Loucy (cell line): ENCODE measurements around the gene PROP1.
"Not testable (repeated sequence)": the region's sequence is repeated elsewhere in the genome, so short reads cannot be mapped to it uniquely, and the experiment has no call there.

Experiments used
- H2AFZ ChIP-seq: fragments of 200-600 bp; sonication (generic); 2 replicates; pipeline ENCODE4 v1.6.0; 2016; ENCODE audit warnings: antibody characterized with exemption, mild to moderate bottlenecking, low read length, moderate library complexity
- H3F3A ChIP-seq: fragments of 200-600 bp; 2 replicates; pipeline ENCODE4 v1.6.0; 2016; ENCODE audit warnings: antibody characterized with exemption, low read depth, mild to moderate bottlenecking
- H3K27me3 ChIP-seq: fragments of 200-600 bp; sonication (generic); 2 replicates; pipeline ENCODE4 v1.6.1; 2014; ENCODE audit warnings: low read length, mild to moderate bottlenecking; ENCODE audit not compliant: insufficient read depth, poor library complexity, severe bottlenecking
- H3K36me3 ChIP-seq: fragments of 200-600 bp; sonication (generic); 2 replicates; pipeline ENCODE4 v1.6.1; 2016; ENCODE audit warnings: low read length; ENCODE audit not compliant: insufficient read depth
- H3K4me1 ChIP-seq: fragments of 200-600 bp; sonication (generic); 2 replicates; pipeline ENCODE4 v1.5.1; 2014; ENCODE audit warnings: low read length, mild to moderate bottlenecking; ENCODE audit not compliant: insufficient read depth, poor library complexity, severe bottlenecking
- H3K4me2 ChIP-seq: fragments of 200-600 bp; sonication (generic); 2 replicates; pipeline ENCODE4 v1.6.0; 2014; ENCODE audit warnings: antibody characterized with exemption, low read length, low read depth, mild to moderate bottlenecking; ENCODE audit not compliant: poor library complexity, severe bottlenecking
- H3K4me3 ChIP-seq: fragments of 200-600 bp; sonication (generic); 2 replicates; pipeline ENCODE4 v1.5.1; 2014; ENCODE audit warnings: low read length, mild to moderate bottlenecking, mixed read lengths; ENCODE audit not compliant: poor library complexity, severe bottlenecking
- H3K79me2 ChIP-seq: fragments of 200-600 bp; sonication (generic); 2 replicates; pipeline ENCODE4 v1.6.1; 2014; ENCODE audit warnings: low read length; ENCODE audit not compliant: insufficient read depth
- H3K9ac ChIP-seq: fragments of 200-600 bp; sonication (generic); 2 replicates; pipeline ENCODE4 v1.6.0; 2014; ENCODE audit warnings: mild to moderate bottlenecking, low read depth, low read length, moderate library complexity; ENCODE audit not compliant: poor library complexity, severe bottlenecking
- H3K9me2 ChIP-seq: fragments of 200-600 bp; sonication (generic); replicated peaks from 2 replicates; pipeline ENCODE4 v1.6.1; 2016; ENCODE audit warnings: low read depth, low read length, mixed read lengths
- H3K9me3 ChIP-seq: fragments of 200-600 bp; sonication (generic); 2 replicates; pipeline ENCODE4 v1.6.1; 2014; ENCODE audit warnings: mild to moderate bottlenecking, antibody characterized with exemption, low read length, low read depth; ENCODE audit not compliant: insufficient read depth
- H4K20me1 ChIP-seq: fragments of 200-600 bp; sonication (generic); 2 replicates; pipeline ENCODE4 v1.6.0; 2014; ENCODE audit warnings: antibody characterized with exemption, low read length, mild to moderate bottlenecking; ENCODE audit not compliant: insufficient read depth, poor library complexity, severe bottlenecking
- EZH2phosphoT487 ChIP-seq: fragments of 200-600 bp; IDR thresholded peaks from 2 replicates; pipeline ENCODE4 v1.6.1; 2018; ENCODE audit warnings: antibody characterized with exemption, mild to moderate bottlenecking, moderate library complexity, borderline replicate concordance
- TF ChIP-seq, protein P1 (sequence below): fragments of 200-600 bp; sonication (generic); conservative IDR thresholded peaks from 2 replicates; pipeline ENCODE4 v1.5.1; 2014; ENCODE audit warnings: mild to moderate bottlenecking, antibody characterized with exemption, low read length

Gene PROP1

DNA sequence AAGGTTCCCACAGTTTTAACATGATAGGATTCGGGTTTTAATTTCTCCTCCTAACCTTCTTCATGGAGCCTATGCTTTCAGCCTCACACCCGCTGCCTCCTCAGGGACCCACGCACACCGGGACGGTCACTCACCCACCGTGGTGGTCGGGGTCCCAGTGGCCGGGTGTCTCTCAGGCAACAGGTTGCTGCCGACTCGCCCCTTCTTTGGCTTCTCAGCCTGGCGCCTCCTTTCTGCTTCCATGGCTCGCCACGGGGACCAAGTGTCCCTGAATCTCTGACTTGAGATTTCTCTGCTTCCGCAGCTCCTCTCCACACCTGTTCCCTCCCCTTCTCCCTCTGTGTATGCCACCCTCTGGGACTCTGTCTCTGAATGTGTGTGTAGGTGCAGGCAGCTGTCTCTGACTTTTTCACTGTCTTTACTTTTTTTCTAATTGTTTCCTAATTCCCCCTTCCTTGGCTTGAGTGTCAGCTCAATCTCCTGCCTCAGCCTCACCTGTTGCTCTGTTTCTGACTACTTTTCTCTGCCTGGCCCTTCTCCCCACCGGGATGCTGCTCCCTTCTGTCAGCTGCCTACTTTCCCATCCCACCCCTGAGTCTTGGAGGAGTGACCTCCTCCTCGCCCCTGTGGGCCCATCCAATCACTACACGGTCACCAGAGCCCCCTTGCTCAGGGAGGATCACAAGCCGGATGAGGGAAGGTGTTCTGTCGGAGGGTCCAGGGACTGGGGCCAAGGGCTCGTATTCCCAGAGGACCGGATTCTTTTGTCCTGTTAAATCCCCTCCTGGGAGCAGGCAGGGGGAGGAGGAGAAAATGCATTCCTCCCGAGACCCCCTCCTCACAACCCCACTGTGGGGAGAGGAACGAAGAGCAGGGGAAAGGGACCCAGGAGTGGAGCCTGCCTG lies at the start of gene PROP1:
Gene PROP1 (minus strand): TSS at position 552 of the 905 bp plus-strand sequence. CDS start 309 bp downstream, at position 243.
- Histone ChIP-seq H3K4me1 (no peaks in the 10 kb centered on the region), H4K20me1 (no peaks in the 10 kb centered on the region), H3K4me3 (no peak within 1 kb of the TSS), H3K79me2 (no peaks in the 10 kb centered on the region), H3K27me3 (no peaks in the 10 kb centered on the region), H3K9me3 (no peaks in the 10 kb centered on the region), H3K9ac (no peak within 1 kb of the TSS), H3F3A (no peaks in the 10 kb centered on the region), H2AFZ (no peak within 1 kb of the TSS), H3K9me2 (no peaks in the 10 kb centered on the region), H3K36me3 (no peaks in the 10 kb centered on the region), H3K4me2 (no peak within 1 kb of the TSS)
- TF ChIP-seq, protein P1, sequence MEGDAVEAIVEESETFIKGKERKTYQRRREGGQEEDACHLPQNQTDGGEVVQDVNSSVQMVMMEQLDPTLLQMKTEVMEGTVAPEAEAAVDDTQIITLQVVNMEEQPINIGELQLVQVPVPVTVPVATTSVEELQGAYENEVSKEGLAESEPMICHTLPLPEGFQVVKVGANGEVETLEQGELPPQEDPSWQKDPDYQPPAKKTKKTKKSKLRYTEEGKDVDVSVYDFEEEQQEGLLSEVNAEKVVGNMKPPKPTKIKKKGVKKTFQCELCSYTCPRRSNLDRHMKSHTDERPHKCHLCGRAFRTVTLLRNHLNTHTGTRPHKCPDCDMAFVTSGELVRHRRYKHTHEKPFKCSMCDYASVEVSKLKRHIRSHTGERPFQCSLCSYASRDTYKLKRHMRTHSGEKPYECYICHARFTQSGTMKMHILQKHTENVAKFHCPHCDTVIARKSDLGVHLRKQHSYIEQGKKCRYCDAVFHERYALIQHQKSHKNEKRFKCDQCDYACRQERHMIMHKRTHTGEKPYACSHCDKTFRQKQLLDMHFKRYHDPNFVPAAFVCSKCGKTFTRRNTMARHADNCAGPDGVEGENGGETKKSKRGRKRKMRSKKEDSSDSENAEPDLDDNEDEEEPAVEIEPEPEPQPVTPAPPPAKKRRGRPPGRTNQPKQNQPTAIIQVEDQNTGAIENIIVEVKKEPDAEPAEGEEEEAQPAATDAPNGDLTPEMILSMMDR, result no peak
- no peak for TF ChIP-seq EZH2phosphoT487

DNA sequence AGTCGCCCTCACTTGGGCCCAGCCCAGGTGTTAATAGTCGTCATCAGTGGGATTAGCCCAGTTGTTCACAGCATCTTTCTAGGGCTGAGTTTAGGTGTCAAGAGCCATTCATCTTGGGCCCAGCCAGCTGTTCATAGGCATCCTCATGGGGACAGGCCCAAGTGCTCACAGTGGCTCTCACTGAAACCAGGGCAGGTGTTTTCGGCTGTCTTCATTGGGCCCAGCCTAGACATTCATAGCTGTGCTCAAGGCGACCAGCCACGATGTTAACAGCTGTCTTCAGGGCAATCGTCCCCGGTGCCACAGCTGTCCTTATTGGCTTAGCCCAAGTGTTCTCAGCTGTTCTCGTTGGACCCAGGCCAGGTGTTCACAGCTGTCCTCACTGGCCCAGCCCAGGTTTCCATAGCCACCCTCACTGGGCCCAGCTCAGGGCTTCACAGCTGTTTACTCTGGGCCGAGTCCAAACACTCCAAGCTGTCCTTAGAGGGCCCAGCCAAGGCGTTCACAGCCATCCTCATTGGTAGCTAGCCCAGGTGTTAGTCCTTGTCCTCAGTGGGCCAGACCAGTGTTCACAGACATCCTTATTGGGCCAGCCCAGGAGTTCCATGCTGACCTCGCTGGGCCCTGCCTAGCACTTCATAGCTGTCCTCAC lies 23.5 kb upstream of the PROP1 start:
- not testable (repeated sequence) for H2AFZ ChIP-seq, H3K79me2 ChIP-seq, H3K4me2 ChIP-seq, H3K4me3 ChIP-seq, H3F3A ChIP-seq, H3K36me3 ChIP-seq, H3K27me3 ChIP-seq, H3K9me3 ChIP-seq, H3K9ac ChIP-seq, H3K9me2 ChIP-seq, H3K4me1 ChIP-seq, H4K20me1 ChIP-seq

DNA sequence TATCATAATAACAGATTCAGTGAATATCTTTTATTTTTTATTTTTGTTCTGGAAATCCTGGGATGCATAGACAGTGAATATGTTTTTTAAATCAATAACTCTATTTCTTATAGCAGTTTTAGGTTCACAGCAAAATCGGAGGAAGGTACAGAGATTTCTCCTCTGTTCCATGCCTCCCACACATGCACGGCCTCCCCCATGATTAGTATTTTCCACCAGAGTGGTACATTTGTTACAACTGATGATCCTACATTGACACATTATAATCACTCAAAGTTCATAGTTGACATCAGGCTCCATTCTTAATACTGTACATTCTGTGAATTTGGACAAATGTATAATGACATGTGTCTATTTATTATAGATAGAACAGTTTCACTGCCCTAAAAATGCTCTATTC lies 16.7 kb upstream of the PROP1 start:
- not testable (repeated sequence) for H3F3A ChIP-seq

DNA sequence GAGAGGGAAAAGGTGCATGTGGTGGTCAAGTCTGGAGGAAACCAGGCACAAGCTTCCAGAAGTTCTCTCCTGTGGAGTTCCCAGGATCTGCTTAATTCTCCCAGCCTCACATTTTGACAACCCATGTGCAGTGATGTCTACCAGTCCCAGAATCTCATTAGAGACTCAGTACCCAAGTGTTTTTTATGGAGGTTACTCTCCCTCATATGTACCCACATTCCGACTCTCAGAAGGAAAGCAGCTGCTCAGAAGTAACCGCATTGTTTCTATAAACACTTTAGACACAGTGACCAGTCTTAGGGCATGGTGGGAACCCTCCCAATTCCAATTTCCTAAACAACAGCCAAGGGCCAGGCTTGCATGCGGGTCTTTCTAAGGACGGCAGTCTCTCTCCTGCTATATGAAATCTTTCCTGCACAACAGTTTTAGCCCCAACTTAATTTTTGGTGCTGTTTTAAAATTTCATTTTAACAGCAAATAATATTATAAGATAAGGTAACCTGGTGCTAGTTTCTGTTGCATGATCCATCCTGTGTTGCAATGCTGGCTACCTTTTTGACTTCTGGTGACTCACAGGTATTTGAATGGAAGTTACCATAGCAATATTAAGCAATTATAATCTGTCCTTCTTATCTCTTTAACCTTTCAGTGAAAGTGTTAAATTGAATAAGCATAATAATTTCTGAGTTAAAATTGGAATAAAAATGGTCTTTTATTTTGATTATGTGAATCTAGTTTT lies 15.9 kb upstream of the PROP1 start:
- H3K4me1 ChIP-seq, H3K36me3 ChIP-seq, H3K27me3 ChIP-seq, H3K9me2 ChIP-seq, H2AFZ ChIP-seq, H3K9me3 ChIP-seq, H3K79me2 ChIP-seq, H3K4me3 ChIP-seq, H3K9ac ChIP-seq, H3F3A ChIP-seq, H3K4me2 ChIP-seq, H4K20me1 ChIP-seq: not testable (repeated sequence)

More for the DNA sequence above, 16.7 kb upstream of the PROP1 start:
- not testable (repeated sequence) for H3K9me2 ChIP-seq, H3K9me3 ChIP-seq, H2AFZ ChIP-seq, H3K4me3 ChIP-seq, H4K20me1 ChIP-seq, H3K4me1 ChIP-seq, H3K27me3 ChIP-seq, H3K36me3 ChIP-seq, H3K4me2 ChIP-seq, H3K79me2 ChIP-seq, H3K9ac ChIP-seq

DNA sequence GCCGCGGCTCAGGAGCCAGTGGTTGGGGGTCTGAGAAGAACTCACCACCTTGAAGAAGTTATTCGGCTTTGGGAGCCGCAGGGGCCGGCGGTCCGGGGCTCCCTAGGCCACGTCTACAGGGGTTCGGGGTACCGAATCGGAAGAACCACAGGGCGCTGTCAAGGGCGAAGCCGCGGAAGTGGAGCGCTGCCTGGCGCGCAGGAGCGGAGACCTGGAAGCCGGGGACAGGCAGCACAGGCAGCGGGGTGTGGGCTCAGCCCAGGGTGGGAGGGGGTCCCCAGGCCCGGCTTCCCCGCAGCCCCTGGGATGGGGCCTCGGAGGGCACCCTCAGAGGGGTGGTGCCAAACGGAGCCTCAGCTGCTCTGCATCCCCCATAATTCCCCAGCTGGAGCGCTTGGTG lies 11.2 kb upstream of the PROP1 start:
- not testable (repeated sequence) for H4K20me1 ChIP-seq, H3K4me3 ChIP-seq, H3F3A ChIP-seq, H3K36me3 ChIP-seq, H3K9me2 ChIP-seq, H3K9ac ChIP-seq, H3K4me2 ChIP-seq, H3K9me3 ChIP-seq, H3K27me3 ChIP-seq, H2AFZ ChIP-seq, H3K4me1 ChIP-seq, H3K79me2 ChIP-seq

DNA sequence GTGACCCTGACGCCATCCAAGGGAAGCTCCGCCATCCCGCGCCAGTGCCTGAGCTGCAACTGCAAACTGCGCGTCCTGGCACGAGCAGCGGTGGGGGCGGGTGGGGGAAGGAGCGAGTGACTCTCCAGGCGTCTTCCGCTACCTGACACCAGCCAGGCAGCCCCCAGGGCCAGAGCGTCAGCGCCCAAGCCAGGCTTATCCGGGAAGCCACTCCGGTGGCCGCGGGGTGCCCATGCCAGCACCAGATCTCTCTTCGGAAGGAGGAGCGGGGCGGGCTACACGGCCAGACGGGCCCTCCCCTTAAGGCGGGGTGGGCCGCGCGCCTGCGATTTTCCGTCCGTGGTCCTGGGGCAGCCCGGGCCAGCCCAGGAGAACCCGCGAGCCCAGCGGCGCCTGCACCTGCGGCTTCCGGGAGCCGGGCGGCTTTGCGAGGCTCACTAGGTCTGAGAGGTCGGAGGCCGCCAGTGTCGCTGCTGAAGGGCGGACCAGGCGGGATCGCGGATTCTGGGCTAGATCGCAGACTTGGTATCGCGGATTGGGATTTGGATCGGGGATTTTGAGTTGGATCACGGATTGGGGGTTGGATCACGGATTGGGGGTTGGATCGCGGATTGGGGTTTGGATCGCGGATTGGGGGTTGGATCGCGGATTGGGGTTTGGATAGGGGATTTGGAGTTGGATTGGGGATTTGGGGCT lies 10.6 kb upstream of the PROP1 start:
- not testable (repeated sequence) for H2AFZ ChIP-seq, H3K4me3 ChIP-seq, H3K36me3 ChIP-seq, H4K20me1 ChIP-seq, H3F3A ChIP-seq, H3K4me1 ChIP-seq, H3K9ac ChIP-seq, H3K9me2 ChIP-seq, H3K4me2 ChIP-seq, H3K9me3 ChIP-seq, H3K27me3 ChIP-seq, H3K79me2 ChIP-seq
